Measurements from ENCODE around the gene CNPY3. TPM values are rescaled to one million over a fixed set of nuclear protein-coding genes. Genes with fewer than 3 reads are reported as not detected.

Gene CNPY3
- total and polyA plus RNA-seq, 2 of the 13 experiments (the other 11 are each of a cell fraction or from before 2014, with no cell fraction given), result 42.3 to 60.2 TPM

DNA sequence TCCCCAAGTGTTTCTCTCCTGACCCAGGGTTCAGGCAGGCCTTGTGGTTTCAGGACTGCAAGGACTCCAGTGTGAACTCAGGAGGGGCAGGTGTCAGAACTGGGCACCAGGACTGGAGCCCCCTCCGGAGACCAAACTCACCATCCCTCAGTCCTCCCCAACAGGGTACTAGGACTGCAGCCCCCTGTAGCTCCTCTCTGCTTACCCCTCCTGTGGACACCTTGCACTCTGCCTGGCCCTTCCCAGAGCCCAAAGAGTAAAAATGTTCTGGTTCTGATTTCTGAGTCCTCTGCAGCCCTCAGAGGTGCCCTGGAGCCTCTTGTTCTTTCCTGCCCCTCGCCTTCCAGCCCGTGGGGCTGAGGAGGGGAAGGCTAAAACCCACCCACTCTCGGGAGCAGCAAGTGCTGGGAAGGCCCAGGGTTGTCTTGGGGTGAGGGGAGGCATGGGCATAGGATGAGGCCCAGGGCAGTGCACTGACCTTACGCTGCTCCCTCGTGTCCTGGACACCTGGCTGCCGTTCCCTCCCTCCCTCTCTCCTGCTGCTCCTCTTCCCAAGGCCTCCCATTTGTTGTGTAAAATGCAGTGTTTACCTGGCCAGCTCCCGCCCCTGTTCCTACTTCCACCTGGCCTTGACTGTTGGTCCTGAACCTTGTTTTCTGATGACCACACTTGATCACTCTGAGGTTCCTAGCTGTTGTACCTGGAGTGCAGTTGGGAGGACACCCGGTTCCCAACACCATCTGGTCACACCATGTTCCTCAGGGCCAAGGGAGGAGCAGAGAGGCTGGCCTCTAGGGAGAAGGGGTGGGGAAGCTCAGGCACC, 9.9 kb downstream of the CNPY3 start (continued):
- TF ChIP-seq SRF (IDR thresholded peaks at IDR 0.05; ENCODE audit: low read depth, low read length) (no peak), KAT7 (CRISPR knock-in tag; IDR thresholded peaks at IDR 0.05; ENCODE audit: borderline replicate concordance) (no peak), ZNF251 (CRISPR knock-in tag; IDR thresholded peaks at IDR 0.05) (peak; percentile 89; the same call in 1 of the 2 replicates), GMEB1 (CRISPR knock-in tag; IDR thresholded peaks at IDR 0.05; ENCODE audit: borderline replicate concordance) (peak; percentile 68; the same call in 1 of the 2 replicates), TIGD3 (CRISPR knock-in tag; IDR thresholded peaks at IDR 0.05; ENCODE audit: borderline replicate concordance) (no peak), ZFP36L1 (CRISPR knock-in tag; IDR thresholded peaks at IDR 0.05) (no peak), MIER2 (CRISPR knock-in tag; IDR thresholded peaks at IDR 0.05) (peak; percentile 78), ZZZ3 (CRISPR knock-in tag; IDR thresholded peaks at IDR 0.05; ENCODE audit: borderline replicate concordance) (peak; percentile 41; the same call in 1 of the 2 replicates), KLF11 (CRISPR knock-in tag; IDR thresholded peaks at IDR 0.05) (0 out of 2 replicates have a peak, but pooled peaks have one; percentile 56), MED8 (CRISPR knock-in tag; IDR thresholded peaks at IDR 0.05; ENCODE audit: insufficient replicate concordance) (no peak), CBX5 (CRISPR knock-in tag; IDR thresholded peaks at IDR 0.05; ENCODE audit: borderline replicate concordance) (peak; percentile 78; the same call in 1 of the 2 replicates), CCAR2 (optimal IDR thresholded peaks at IDR 0.05; ENCODE audit: low read depth, low read length) (no peak), FOSL1 (CRISPR knock-in tag; IDR thresholded peaks at IDR 0.05; ENCODE audit: borderline replicate concordance) (no peak), ZNF550 (CRISPR knock-in tag; IDR thresholded peaks at IDR 0.05; ENCODE audit: borderline replicate concordance) (no peak), ZNF737 (CRISPR knock-in tag; IDR thresholded peaks at IDR 0.05; ENCODE audit: borderline replicate concordance) (no peak), ZIK1 (CRISPR knock-in tag; IDR thresholded peaks at IDR 0.05; ENCODE audit: borderline replicate concordance, low read depth) (peak; percentile 91; the same call in 1 of the 2 replicates)
- TF ChIP-seq, protein P1, sequence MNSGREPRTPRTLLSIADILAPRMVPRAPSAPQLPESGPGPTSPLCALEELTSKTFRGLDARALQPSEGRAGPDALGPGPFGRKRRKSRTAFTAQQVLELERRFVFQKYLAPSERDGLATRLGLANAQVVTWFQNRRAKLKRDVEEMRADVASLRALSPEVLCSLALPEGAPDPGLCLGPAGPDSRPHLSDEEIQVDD (CRISPR knock-in tag; IDR thresholded peaks at IDR 0.05; ENCODE audit: borderline replicate concordance), result peak; percentile 88; the same call in 1 of the 2 replicates
- TF ChIP-seq, protein P2, sequence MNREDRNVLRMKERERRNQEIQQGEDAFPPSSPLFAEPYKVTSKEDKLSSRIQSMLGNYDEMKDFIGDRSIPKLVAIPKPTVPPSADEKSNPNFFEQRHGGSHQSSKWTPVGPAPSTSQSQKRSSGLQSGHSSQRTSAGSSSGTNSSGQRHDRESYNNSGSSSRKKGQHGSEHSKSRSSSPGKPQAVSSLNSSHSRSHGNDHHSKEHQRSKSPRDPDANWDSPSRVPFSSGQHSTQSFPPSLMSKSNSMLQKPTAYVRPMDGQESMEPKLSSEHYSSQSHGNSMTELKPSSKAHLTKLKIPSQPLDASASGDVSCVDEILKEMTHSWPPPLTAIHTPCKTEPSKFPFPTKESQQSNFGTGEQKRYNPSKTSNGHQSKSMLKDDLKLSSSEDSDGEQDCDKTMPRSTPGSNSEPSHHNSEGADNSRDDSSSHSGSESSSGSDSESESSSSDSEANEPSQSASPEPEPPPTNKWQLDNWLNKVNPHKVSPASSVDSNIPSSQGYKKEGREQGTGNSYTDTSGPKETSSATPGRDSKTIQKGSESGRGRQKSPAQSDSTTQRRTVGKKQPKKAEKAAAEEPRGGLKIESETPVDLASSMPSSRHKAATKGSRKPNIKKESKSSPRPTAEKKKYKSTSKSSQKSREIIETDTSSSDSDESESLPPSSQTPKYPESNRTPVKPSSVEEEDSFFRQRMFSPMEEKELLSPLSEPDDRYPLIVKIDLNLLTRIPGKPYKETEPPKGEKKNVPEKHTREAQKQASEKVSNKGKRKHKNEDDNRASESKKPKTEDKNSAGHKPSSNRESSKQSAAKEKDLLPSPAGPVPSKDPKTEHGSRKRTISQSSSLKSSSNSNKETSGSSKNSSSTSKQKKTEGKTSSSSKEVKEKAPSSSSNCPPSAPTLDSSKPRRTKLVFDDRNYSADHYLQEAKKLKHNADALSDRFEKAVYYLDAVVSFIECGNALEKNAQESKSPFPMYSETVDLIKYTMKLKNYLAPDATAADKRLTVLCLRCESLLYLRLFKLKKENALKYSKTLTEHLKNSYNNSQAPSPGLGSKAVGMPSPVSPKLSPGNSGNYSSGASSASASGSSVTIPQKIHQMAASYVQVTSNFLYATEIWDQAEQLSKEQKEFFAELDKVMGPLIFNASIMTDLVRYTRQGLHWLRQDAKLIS (CRISPR knock-in tag; IDR thresholded peaks at IDR 0.05), result no peak; the same call in 1 of the 2 replicates
- TF ChIP-seq, protein P3, sequence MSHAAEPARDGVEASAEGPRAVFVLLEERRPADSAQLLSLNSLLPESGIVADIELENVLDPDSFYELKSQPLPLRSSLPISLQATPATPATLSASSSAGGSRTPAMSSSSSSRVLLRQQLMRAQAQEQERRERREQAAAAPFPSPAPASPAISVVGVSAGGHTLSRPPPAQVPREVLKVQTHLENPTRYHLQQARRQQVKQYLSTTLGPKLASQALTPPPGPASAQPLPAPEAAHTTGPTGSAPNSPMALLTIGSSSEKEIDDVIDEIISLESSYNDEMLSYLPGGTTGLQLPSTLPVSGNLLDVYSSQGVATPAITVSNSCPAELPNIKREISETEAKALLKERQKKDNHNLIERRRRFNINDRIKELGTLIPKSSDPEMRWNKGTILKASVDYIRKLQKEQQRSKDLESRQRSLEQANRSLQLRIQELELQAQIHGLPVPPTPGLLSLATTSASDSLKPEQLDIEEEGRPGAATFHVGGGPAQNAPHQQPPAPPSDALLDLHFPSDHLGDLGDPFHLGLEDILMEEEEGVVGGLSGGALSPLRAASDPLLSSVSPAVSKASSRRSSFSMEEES (CRISPR knock-in tag; IDR thresholded peaks at IDR 0.05), result 0 out of 2 replicates have a peak, but pooled peaks have one; percentile 16
